Measurements from ENCODE around the gene CSMD2.

GRCh38 chr1:34212673-34213072 lies 47.6 kb upstream of the CSMD2 start:
- no peak for TF ChIP-seq POLR2A (IDR thresholded peaks at IDR 0.05; ENCODE audit: control extremely low read depth in 1 of 2, low read depth in 2 of 2, low read length in 2 of 2)
- TF ChIP-seq CTCF (IDR thresholded peaks at IDR 0.05; ENCODE audit: control extremely low read depth in 1 of 3, insufficient read depth in 1 of 3, low read depth in 1 of 3, low read length in 3 of 3): no peak
- TF ChIP-seq SIN3A (conservative IDR thresholded peaks at IDR 0.05 in 1 of 2, IDR thresholded peaks at IDR 0.05 in 1 of 2; ENCODE audit: low read depth in 1 of 2, low read length in 2 of 2): no peak
- no peak for TF ChIP-seq RAD21 (IDR thresholded peaks at IDR 0.05 in 1 of 2, conservative IDR thresholded peaks at IDR 0.05 in 1 of 2; ENCODE audit: low read depth in 2 of 2, low read length in 2 of 2)
- TF ChIP-seq CBX8 (IDR thresholded peaks at IDR 0.05; ENCODE audit: borderline replicate concordance, low read depth, low read length): no peak
